K562 (cell line): ENCODE results near the gene SLC66A2. TPM values are rescaled to one million over a fixed set of nuclear protein-coding genes. Genes with fewer than 3 reads are reported as not detected.

Source experiments
- ATAC-seq: fragments of 200-7000 bp; cut with Tn5 transposase; 3 replicates; pipeline ENCODE4 v1.9.1; 2020; ENCODE audit warnings: moderate library complexity
- BruUV-seq: library from RNA; stranded (reverse); fragments of 400-500 nt; replicated peaks from 2 replicates; lab custom pipeline; 2021; lab: Mats Ljungman, UMichigan
- CTCF ChIA-PET: fragments of 300-600 bp; formaldehyde crosslinking; extraction: SDS; loops from one replicate; lab custom pipeline; 2021; ENCODE audit warnings: low intra/inter-chr PET ratio; lab: Yijun Ruan, JAX
- POLR2A ChIA-PET: fragments of 300-600, 350-650 bp; sonication (Branson Sonifier 250); formaldehyde crosslinking; extraction: SDS; loops from one replicate; lab custom pipeline; 2021; ENCODE audit warnings: antibody characterized with exemption, inconsistent platforms; lab: Yijun Ruan, JAX
- DNase-seq, 4 experiments: peaks; one replicate each; pipeline versions ENCODE4 v3.0.0 to v3.0.0-alpha.2; 2011 to 2018; ENCODE audit warnings: low spot score in 3 of 4, mixed read lengths in 3 of 4; ENCODE audit errors: extremely low read depth in 1 of 4
- FAIRE-seq: peaks from 2 replicates; lab custom pipeline; 2011; peaks lifted over from hg19 to GRCh38; lab: Jason Lieb, UNC
- H2AFZ ChIP-seq: 2 replicates; pipeline ENCODE4 v1.6.0; 2011; ENCODE audit warnings: low read depth, low read length, control low read depth, inconsistent platforms
- H3K27ac ChIP-seq: fragments of 200-600 bp; 3 replicates; pipeline ENCODE4 v1.8.0; 2011; ENCODE audit warnings: low read depth, mild to moderate bottlenecking, control low read depth, inconsistent platforms, low read length, moderate library complexity, mixed read lengths; ENCODE audit errors: extremely low read depth
- H3K27me3 ChIP-seq, 2 experiments: fragments of 300-600 bp in 1 of 2; 2 replicates in 1 of 2; 3 replicates in 1 of 2; pipeline versions ENCODE4 v1.6.0 to v1.8.0; 2011; ENCODE audit warnings: inconsistent platforms in 2 of 2, low read length in 2 of 2, mild to moderate bottlenecking in 1 of 2, mixed read lengths in 1 of 2, moderate library complexity in 1 of 2; ENCODE audit not compliant: control insufficient read depth in 2 of 2, insufficient read depth in 2 of 2
- H3K36me3 ChIP-seq: fragments of 300-600 bp; 3 replicates; pipeline ENCODE4 v1.8.0; 2011; ENCODE audit warnings: mild to moderate bottlenecking, low read length, inconsistent platforms; ENCODE audit not compliant: control insufficient read depth, insufficient read depth
- H3K4me1 ChIP-seq, 2 experiments: fragments of 200-600 bp in 1 of 2; replicated peaks in 1 of 2; 2 replicates in 1 of 2; 3 replicates in 1 of 2; pipeline versions ENCODE4 v1.5.1 to v1.8.0; 2011; ENCODE audit warnings: inconsistent platforms in 2 of 2, low read length in 2 of 2, mild to moderate bottlenecking in 1 of 2, mixed read lengths in 1 of 2, moderate library complexity in 1 of 2; ENCODE audit not compliant: control insufficient read depth in 2 of 2, insufficient read depth in 2 of 2
- H3K4me2 ChIP-seq: 2 replicates; pipeline ENCODE4 v1.6.1; 2011; ENCODE audit warnings: low read length, control low read depth, inconsistent platforms, mixed read lengths; ENCODE audit not compliant: insufficient read depth
- H3K4me3 ChIP-seq: fragments of 200-600 bp; sonication (generic), shearing (Covaris generic); 2 replicates; pipeline ENCODE4 v1.5.1; 2016; ENCODE audit warnings: control low read depth, inconsistent platforms
- H3K79me2 ChIP-seq: fragments of 200-600 bp; 3 replicates; pipeline ENCODE4 v1.8.0; 2011; ENCODE audit warnings: low read length, inconsistent platforms; ENCODE audit not compliant: control insufficient read depth, insufficient read depth
- H3K9ac ChIP-seq, 2 experiments: 2 replicates each; pipeline versions ENCODE4 v1.6.0 to v1.6.1; 2011; ENCODE audit warnings: low read depth in 2 of 2, low read length in 2 of 2, control low read depth in 1 of 2, inconsistent platforms in 1 of 2, mild to moderate bottlenecking in 1 of 2, mixed read lengths in 1 of 2; ENCODE audit not compliant: insufficient read depth in 1 of 2
- H3K9me1 ChIP-seq: one replicate; pipeline ENCODE4 v1.6.0; 2011; ENCODE audit warnings: inconsistent platforms, mild to moderate bottlenecking, low read length, moderate library complexity; ENCODE audit not compliant: control insufficient read depth, insufficient read depth
- H3K9me3 ChIP-seq: replicated peaks from 2 replicates; pipeline ENCODE4 v1.5.1; 2011; ENCODE audit warnings: low read depth, low read length, inconsistent platforms; ENCODE audit not compliant: control insufficient read depth, insufficient read depth
- H4K20me1 ChIP-seq: replicated peaks from 2 replicates; pipeline ENCODE4 v1.6.1; 2011; ENCODE audit warnings: low read length, inconsistent platforms, mixed read lengths; ENCODE audit not compliant: control insufficient read depth, insufficient read depth
- NKRF ChIP-seq: fragments of 450-650 bp; IDR thresholded peaks from 2 replicates; pipeline ENCODE4 v1.6.1; 2016; ENCODE audit warnings: borderline replicate concordance
- WGBS: fragments of 100-300 bp; shearing (Covaris generic); methylation state at CpG from one replicate; pipeline ENCODE4 v1.1.6; 2016; ENCODE audit warnings: low coverage, mixed read lengths; ENCODE audit not compliant: insufficient coverage; ENCODE audit errors: missing lambda C conversion rate; 5-methylcytosine and 5-hydroxymethylcytosine counted together
- in situ Hi-C: fragments of 300-500 bp; cut with MboI; formaldehyde crosslinking; loops from 4 replicates; pipeline ENCODE4 v1.15.0; 2018; ENCODE audit warnings: inconsistent platforms, mixed read lengths
- intact Hi-C: fragments of 100-400 bp; cut with micrococcal nuclease; formaldehyde crosslinking; loops from 2 replicates; pipeline ENCODE4 v1.14.2; 2022
- polyA plus RNA-seq, 8 experiments: library from polyadenylated mRNA; depleted of rRNA in 4 of 8; stranded (reverse) in 5 of 8; unstranded in 3 of 8; fragments of >200 nt; fragmentation: Nextera tagmentation in 2 of 8; fragmentation: Illumina TruSeq in 1 of 8; extraction: Ambion mirVana in 2 of 8; extraction: Trizol in 1 of 8; gene quantifications; 2 replicates each; pipeline versions ENCODE4 v1.2.1 to v1.2.3, GENCODE V29; 2011 to 2014; ENCODE audit warnings: inconsistent platforms in 1 of 8, missing spikeins in 1 of 8
- total RNA-seq, 7 experiments: library from RNA; depleted of rRNA in 6 of 7; stranded (reverse); fragments of >200 nt in 6 of 7; fragmentation: Illumina TruSeq in 2 of 7; extraction: Trizol in 2 of 7; gene quantifications; 2 replicates each; pipeline versions ENCODE4 v1.2.1 to v1.2.3, GENCODE V29; 2011 to 2021; ENCODE audit warnings: low replicate concordance in 1 of 7

Gene SLC66A2
- total and polyA plus RNA-seq, 9 of the 15 experiments (the other 6 are each of a cell fraction or from before 2014, with no cell fraction given) = 0.25 to 17.5 (median 5.6) TPM

DNA sequence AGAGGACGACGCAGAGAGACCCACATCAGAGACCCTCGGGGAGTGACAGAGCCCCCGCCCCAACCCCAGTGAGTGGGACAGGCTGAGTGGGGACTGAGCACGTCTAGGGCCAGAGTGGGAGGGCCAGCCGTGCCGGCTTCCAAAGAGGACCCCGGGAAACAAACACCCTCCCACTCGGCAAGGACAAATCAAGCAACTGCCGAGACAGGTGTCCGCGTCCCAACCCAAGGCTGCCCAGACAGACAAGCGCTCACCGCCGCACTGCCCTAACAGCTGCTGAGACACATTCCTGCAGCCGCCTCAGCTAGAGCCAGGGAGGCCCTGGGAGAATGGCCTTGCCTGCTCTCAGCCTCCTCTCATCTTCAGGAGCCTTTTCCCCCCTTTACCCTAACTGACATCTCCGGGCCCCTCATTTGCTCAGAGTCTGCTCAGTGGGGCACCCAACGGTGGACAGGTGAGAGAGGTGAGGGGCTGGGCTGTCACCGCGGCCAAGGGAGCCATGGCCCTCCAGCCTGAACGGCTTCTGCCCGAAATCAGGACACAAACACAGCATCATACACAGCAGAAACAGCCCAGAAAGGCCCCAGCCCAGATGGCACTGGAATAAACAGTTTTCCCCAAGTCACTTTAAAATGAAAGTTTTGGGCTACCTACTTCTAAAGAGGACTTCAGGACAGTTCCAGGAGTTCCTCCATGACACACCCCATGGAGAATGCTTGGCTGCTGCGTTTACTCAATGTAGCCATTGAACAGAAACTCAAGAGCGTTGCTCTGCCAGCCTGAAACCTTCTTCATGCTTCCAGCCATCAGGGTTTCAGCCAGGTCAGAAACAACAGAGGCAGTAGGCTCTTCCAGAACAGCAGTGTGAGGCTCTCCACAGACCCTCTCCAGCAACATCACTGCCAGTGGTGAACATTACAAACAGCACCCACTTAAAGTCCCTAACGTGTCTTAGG is 23.6 kb downstream of the SLC66A2 start:
- no peak for TF ChIP-seq NKRF
- TF ChIP-seq, all 486 proteins: peak for 0
- intact Hi-C loops (no loop called here), in situ Hi-C loops (no loop called here)
- DNase-seq (no peak), ATAC-seq (no peak), FAIRE-seq (no peak)
- 56% methylated on average over 8 of the region's 25 CpGs for WGBS
- Histone ChIP-seq H3K27me3 (no peaks in the 10 kb centered on the region), H4K20me1 (no peaks in the 10 kb centered on the region), H3K9ac (no peak overlapping the region), H3K27ac (no peak overlapping the region), H3K79me2 (no peaks in the 10 kb centered on the region), H3K4me1 (no peaks in the 10 kb centered on the region; a peak in 1 of 5 replicates), H3K4me3 (no peak overlapping the region), H3K4me2 (no peak overlapping the region), H3K9me1 (no peaks in the 10 kb centered on the region), H3K9me3 (peaks cover 5% of the 10 kb centered on the region; the same call in 1 of the 2 replicates), H2AFZ (no peak overlapping the region), H3K36me3 (no peaks in the 10 kb centered on the region)
- no TSS peak for BruUV-seq
- ChIA-PET POLR2A (no interaction called here), CTCF (no interaction called here)
